Heart left ventricle (tissue), 16 donors: Measurements from ENCODE around the gene XXYLT1. TPM values are rescaled to one million over a fixed set of nuclear protein-coding genes. Genes with fewer than 3 reads are reported as not detected.

ENCODE experiments used
- ATAC-seq, 4 donors: fragments of 200-7000 bp; cut with Tn5 transposase; one replicate each; pipeline ENCODE4 v1.9.1; 2020 to 2022; ENCODE audit warnings: moderate library complexity in 4 of 4, mild to moderate bottlenecking in 3 of 4, moderate number of reproducible peaks in 1 of 4
- DNase-seq, 5 donors: peaks; one replicate each; pipeline ENCODE4 v3.0.0-alpha.2; 2020
- H3K27ac ChIP-seq, 12 donors: fragments of 200-600 bp; sonication (generic) in 4 of 12; one replicate each; pipeline versions ENCODE4 v1.5.0 to v1.8.0; 2016 to 2022; ENCODE audit warnings: mild to moderate bottlenecking in 2 of 12
- H3K27me3 ChIP-seq, 9 donors: fragments of 200-600 bp; sonication (generic) in 2 of 9; one replicate each; pipeline versions ENCODE4 v1.5.1 to v1.8.0; 2016 to 2022; ENCODE audit warnings: mild to moderate bottlenecking in 3 of 9
- H3K36me3 ChIP-seq, 9 donors: fragments of 200-600 bp; sonication (generic) in 2 of 9; one replicate each; pipeline versions ENCODE4 v1.5.0 to v1.8.0; 2018 to 2022; ENCODE audit warnings: mild to moderate bottlenecking in 2 of 9
- H3K4me1 ChIP-seq, 12 donors: fragments of 200-600 bp; sonication (generic) in 4 of 12; one replicate each; pipeline versions ENCODE4 v1.5.0 to v1.8.0; 2016 to 2022; ENCODE audit warnings: mild to moderate bottlenecking in 3 of 12
- H3K4me3 ChIP-seq, 12 donors: fragments of 200-600 bp; sonication (generic) in 4 of 12; one replicate each; pipeline versions ENCODE4 v1.5.0 to v1.8.0; 2017 to 2022; ENCODE audit warnings: mild to moderate bottlenecking in 9 of 12, moderate library complexity in 4 of 12
- H3K9me3 ChIP-seq, 12 donors: fragments of 200-600 bp; sonication (generic) in 4 of 12; one replicate each; pipeline versions ENCODE4 v1.5.0 to v1.8.0; 2016 to 2022; ENCODE audit warnings: mild to moderate bottlenecking in 1 of 12
- CTCF ChIP-seq, 12 donors: fragments of 200-600 bp; sonication (generic) in 4 of 12; IDR thresholded peaks; one replicate each; pipeline versions ENCODE4 v1.5.0 to v1.8.0; 2018 to 2022; ENCODE audit warnings: antibody characterized with exemption in 12 of 12, mild to moderate bottlenecking in 5 of 12
- POLR2A ChIP-seq, 2 donors: fragments of 450-650 bp; IDR thresholded peaks; one replicate each; pipeline ENCODE4 v1.6.1; 2017; ENCODE audit warnings: antibody characterized with exemption in 2 of 2, mild to moderate bottlenecking in 2 of 2, moderate library complexity in 2 of 2
- WGBS, 4 donors: extraction: QIAGEN DNeasy Blood & Tissue Kit in 2 of 4; methylation state at CpG; one replicate each; pipeline versions ENCODE4 v1.1.5 to v1.1.7; 2013 to 2018; 5-methylcytosine and 5-hydroxymethylcytosine counted together
- intact Hi-C, 10 donors: fragments of 100-400 bp; cut with DNase I; formaldehyde crosslinking; loops; one replicate each; pipeline versions ENCODE4 v1.11.1 to v1.14.2; 2022
- polyA plus RNA-seq, 2 donors: library from polyadenylated mRNA; stranded (reverse); fragments of 200-250 nt; gene quantifications; one replicate each; pipeline ENCODE4 v1.2.3, GENCODE V29; 2013
- total RNA-seq, 9 donors: library from RNA; depleted of rRNA in 2 of 9; stranded (reverse); fragments of >200 nt in 2 of 9; fragmentation: NEBNext Ultra II Directional in 3 of 9; extraction: Animal tissue kit (Norgen Biotek cat#: 25700) in 3 of 9; gene quantifications; one replicate each; pipeline versions ENCODE4 v1.1.0 to v1.2.4, GENCODE V29; 2016 to 2023
- donor health status: ischemic (EF 13 %, LVEDD 7.1; RV severe dilation, severe dysfunction).
- donor health status: healthy with polysubstance abuse.
- donor health status: DM: no; HTN: yes; CAD: no.
- donor health status: DM: no; HTN: no; CAD: no.
- donor health status: ischemic (EF 25% LVEDD 6.9; RV normal size, moderate dysfunction).
- donor health status: ischemic (EF 25% LVEDD 5.7; RV mildly dilated, moderate dysfunction).
- donor health status: healthy.
- donor health status: DM: yes; HTN: yes; CAD: no.
- donor health status: ischemic (EF 35%, LVEDD 5.7; RV mildly dilated, moderate dysfunction).
- donor health status: nonischemic (EF 11% LVEDD 7.7; RV severe dilation, severe dysfunction).
- donor health status: DM: yes; HTN: yes; CAD: no.
- donor health status: PGD.
- donor health status: ischemic (EF 29% LVEDD 5.4; RV normal size, mild dysfunction).
- donor health status: nonischemic (EF 23%, LVEDD 6.1; RV moderate dilation, normal function).

The XXYLT1 gene
- total and polyA plus RNA-seq, 11 donors = 1.9 to 8.6 (median 4.8) TPM

- peak in 1 of 5 donors; percentile 46 for DNase-seq
- no peaks in the 10 kb centered on the region for H3K27me3 ChIP-seq
- peaks cover 0 to 30% (median 22%) of the 10 kb centered on the region in 12 donors for H3K4me1 ChIP-seq
- intact Hi-C loops = loop anchor here in 9 of 10 donors (2.0 to 10.0 kb wide), 16 partner anchors 73 to 585 kb away; partner anchors contain the start of gene LSG1 (in 1 of the 9)
- H3K36me3 ChIP-seq = no peaks in the 10 kb centered on the region
- H3K27ac ChIP-seq = peak overlapping the region in 7 of 12 donors; percentile 24 to 97 (median 92)
- H3K9me3 ChIP-seq = no peaks in the 10 kb centered on the region
- H3K4me3 ChIP-seq = no peak overlapping the region
- no peak for ATAC-seq
- TF ChIP-seq CTCF (IDR thresholded peaks at IDR 0.05) (no peak), POLR2A (IDR thresholded peaks at IDR 0.05) (no peak)
- 83 to 94% (median 89%) methylated on average over 14 to 16 of the region's 16 CpGs for WGBS, 4 donors
Observed at GRCh38 chr3:195257454-195258448, 13.2 kb downstream of the XXYLT1 start.

GRCh38 chr3:195256639-195257453 lies 14.1 kb downstream of the XXYLT1 start:
- Histone ChIP-seq H3K27me3 (no peaks in the 10 kb centered on the region), H3K36me3 (no peaks in the 10 kb centered on the region), H3K4me1 (peaks cover 0 to 32% (median 22%) of the 10 kb centered on the region in 12 donors), H3K9me3 (no peaks in the 10 kb centered on the region), H3K27ac (peak overlapping the region in 1 of 12 donors; percentile 97), H3K4me3 (no peak overlapping the region)
- intact Hi-C loops = loop anchor here in 9 of 10 donors (5.0 to 10.0 kb wide), 12 partner anchors 72 to 575 kb away; no protein-coding TSS in a partner anchor
- no peak for DNase-seq
- TF ChIP-seq CTCF (IDR thresholded peaks at IDR 0.05) (no peak), POLR2A (IDR thresholded peaks at IDR 0.05) (no peak)
- WGBS, 4 donors = 96 to 98% (median 97%) methylated on average over 13 to 19 of the region's 19 CpGs
- ATAC-seq = no peak

GRCh38 chr3:195255571-195256501 lies 15.1 kb downstream of the XXYLT1 start:
- no peak for DNase-seq
- Histone ChIP-seq H3K27me3 (no peaks in the 10 kb centered on the region), H3K27ac (peak overlapping the region in 1 of 12 donors; percentile 19), H3K4me1 (peaks cover 0 to 31% (median 22%) of the 10 kb centered on the region in 12 donors), H3K4me3 (no peak overlapping the region), H3K9me3 (no peaks in the 10 kb centered on the region), H3K36me3 (no peaks in the 10 kb centered on the region)
- WGBS, 4 donors = 88 to 94% (median 91%) methylated on average over 19 to 22 of the region's 22 CpGs
- ATAC-seq = no peak
- intact Hi-C loops = loop anchor here in 9 of 10 donors (5.0 to 10.0 kb wide), 12 partner anchors 71 to 574 kb away; no protein-coding TSS in a partner anchor
- no peak for TF ChIP-seq CTCF (IDR thresholded peaks at IDR 0.05)
- no peak for TF ChIP-seq POLR2A (IDR thresholded peaks at IDR 0.05)
